GM23338 (cell line): ENCODE results near the gene ZNF70. TPM values are rescaled to one million over a fixed set of nuclear protein-coding genes. Genes with fewer than 3 reads are reported as not detected.

Experiments
- ATAC-seq: fragments of 200-7000 bp; cut with Tn5 transposase; 3 replicates; pipeline ENCODE4 v1.9.1; 2020
- DNase-seq: peaks from one replicate; pipeline ENCODE4 v3.0.0-alpha.2; 2015; ENCODE audit warnings: low spot score
- H2AFZ ChIP-seq: fragments of 200-600 bp; sonication (generic); 2 replicates; pipeline ENCODE4 v1.8.0; 2016; ENCODE audit warnings: antibody characterized with exemption, mild to moderate bottlenecking, moderate library complexity
- H3F3A ChIP-seq: fragments of 200-600 bp; sonication (generic); replicated peaks from 2 replicates; pipeline ENCODE4 v1.8.0; 2017; ENCODE audit warnings: antibody characterized with exemption, mixed run types, low read depth
- H3K27ac ChIP-seq: fragments of 200-600 bp; sonication (generic); 2 replicates; pipeline ENCODE4 v1.6.1; 2016; ENCODE audit warnings: low read depth
- H3K27me3 ChIP-seq: fragments of 200-600 bp; sonication (generic); 2 replicates; pipeline ENCODE4 v1.8.0; 2016; ENCODE audit warnings: mild to moderate bottlenecking, mixed run types, moderate library complexity; ENCODE audit not compliant: insufficient read depth
- H3K36me3 ChIP-seq: fragments of 200-600 bp; sonication (generic); 2 replicates; pipeline ENCODE4 v1.8.0; 2016; ENCODE audit warnings: mild to moderate bottlenecking; ENCODE audit not compliant: insufficient read depth
- H3K4me1 ChIP-seq: fragments of 200-600 bp; sonication (generic); 2 replicates; pipeline ENCODE4 v1.8.0; 2016; ENCODE audit warnings: mild to moderate bottlenecking, moderate library complexity; ENCODE audit not compliant: insufficient read depth
- H3K4me2 ChIP-seq: fragments of 200-600 bp; sonication (generic); 2 replicates; pipeline ENCODE4 v1.7.1; 2017; ENCODE audit warnings: mixed run types
- H3K4me3 ChIP-seq: fragments of 200-600 bp; sonication (generic); 2 replicates; pipeline ENCODE4 v1.6.1; 2016; ENCODE audit warnings: mixed run types
- H3K79me2 ChIP-seq: fragments of 200-600 bp; sonication (generic); replicated peaks from 2 replicates; pipeline ENCODE4 v1.8.0; 2017; ENCODE audit warnings: mild to moderate bottlenecking; ENCODE audit not compliant: insufficient read depth
- H3K9me2 ChIP-seq: fragments of 200-600 bp; sonication (generic); 2 replicates; pipeline ENCODE4 v1.8.0; 2017; ENCODE audit not compliant: insufficient read depth
- H4K20me1 ChIP-seq: fragments of 200-600 bp; sonication (generic); replicated peaks from 2 replicates; pipeline ENCODE4 v1.8.0; 2017; ENCODE audit warnings: mild to moderate bottlenecking; ENCODE audit not compliant: insufficient read depth
- H3K27ac Mint-ChIP-seq: 2 replicates; pipeline ENCODE4 v1.8.0; 2020; ENCODE audit warnings: inconsistent platforms, mild to moderate bottlenecking, moderate library complexity, mixed read lengths
- H3K27me3 Mint-ChIP-seq: 3 replicates; pipeline ENCODE4 v1.8.0; 2022; ENCODE audit warnings: low read depth, mild to moderate bottlenecking, moderate library complexity, mixed read lengths, inconsistent platforms; ENCODE audit not compliant: insufficient read depth, poor library complexity
- H3K36me3 Mint-ChIP-seq: 3 replicates; pipeline ENCODE4 v1.8.0; 2021; ENCODE audit warnings: low read depth, mild to moderate bottlenecking, inconsistent platforms, moderate library complexity, mixed read lengths
- H3K4me1 Mint-ChIP-seq: 3 replicates; pipeline ENCODE4 v1.8.0; 2020; ENCODE audit warnings: mild to moderate bottlenecking, inconsistent platforms, mixed read lengths
- H3K4me3 Mint-ChIP-seq: 3 replicates; pipeline ENCODE4 v1.8.0; 2021; ENCODE audit warnings: moderate library complexity, mild to moderate bottlenecking, inconsistent platforms, mixed read lengths
- H3K9me3 Mint-ChIP-seq: 3 replicates; pipeline ENCODE4 v1.8.0; 2020; ENCODE audit warnings: moderate library complexity, mild to moderate bottlenecking, inconsistent platforms, mixed read lengths
- CREB1 ChIP-seq: fragments of 250-450 bp; sonication (Bioruptor Pico); IDR thresholded peaks from 2 replicates; pipeline ENCODE4 v1.5.0; 2020; ENCODE audit warnings: low read depth, mild to moderate bottlenecking, moderate library complexity
- EZH2 ChIP-seq: fragments of 200-600 bp; sonication (generic); IDR thresholded peaks from one replicate; pipeline ENCODE4 v1.8.0; 2017; ENCODE audit warnings: antibody characterized with exemption, mild to moderate bottlenecking, low read depth; ENCODE audit not compliant: unreplicated experiment
- EZH2phosphoT487 ChIP-seq: fragments of 200-600 bp; sonication (generic); IDR thresholded peaks from one replicate; pipeline ENCODE4 v1.8.1; 2018; ENCODE audit warnings: antibody characterized with exemption; ENCODE audit not compliant: unreplicated experiment
- JUNB ChIP-seq: IDR thresholded peaks from one replicate; pipeline ENCODE4 v1.6.1; 2016; ENCODE audit warnings: antibody characterized with exemption; ENCODE audit not compliant: unreplicated experiment
- NANOG ChIP-seq: IDR thresholded peaks from 2 replicates; pipeline ENCODE4 v1.6.1; 2016; ENCODE audit warnings: antibody characterized with exemption, borderline replicate concordance
- POLR2AphosphoS5 ChIP-seq: IDR thresholded peaks from 2 replicates; pipeline ENCODE4 v1.6.1; 2016; ENCODE audit warnings: antibody characterized with exemption, low read depth
- STAT1 ChIP-seq: IDR thresholded peaks from one replicate; pipeline ENCODE4 v1.6.1; 2016; ENCODE audit warnings: antibody characterized with exemption; ENCODE audit not compliant: unreplicated experiment
- ZNF114 ChIP-seq: fragments of 250-450 bp; sonication (Bioruptor Pico); IDR thresholded peaks from 2 replicates; pipeline ENCODE4 v1.5.0; 2020; ENCODE audit warnings: mild to moderate bottlenecking, moderate library complexity
- ZNF331 ChIP-seq: fragments of 250-450 bp; sonication (Bioruptor Pico); IDR thresholded peaks from 2 replicates; pipeline ENCODE4 v1.5.0; 2020; ENCODE audit warnings: low read depth, mild to moderate bottlenecking, moderate library complexity
- polyA plus RNA-seq: library from polyadenylated mRNA; unstranded; fragments of >200 nt; fragmentation: Nextera tagmentation; extraction: Ambion mirVana; gene quantifications from 2 replicates; pipeline ENCODE4 v1.2.1, GENCODE V29; 2016
- total RNA-seq: library from RNA; depleted of rRNA; stranded (reverse); fragments of >200 nt; shearing (Covaris generic); gene quantifications from 2 replicates; pipeline ENCODE4 v1.2.3, GENCODE V29; 2014
- TF ChIP-seq, protein P1 (sequence below): fragments of 250-450 bp; sonication (Bioruptor Pico); IDR thresholded peaks from 2 replicates; pipeline ENCODE4 v1.5.0; 2020; ENCODE audit warnings: mild to moderate bottlenecking, moderate library complexity
- TF ChIP-seq, protein P2 (sequence below): IDR thresholded peaks from 2 replicates; pipeline ENCODE4 v1.6.1; 2016; ENCODE audit warnings: antibody characterized with exemption
- TF ChIP-seq, protein P3 (sequence below), 2 experiments: fragments of 200-600 bp in 1 of 2; sonication (generic) in 1 of 2; conservative IDR thresholded peaks; 2 replicates each; pipeline versions ENCODE4 v1.5.1 to v1.6.1; 2016 to 2017; ENCODE audit warnings: antibody characterized with exemption in 2 of 2, low read depth in 2 of 2, mild to moderate bottlenecking in 2 of 2, moderate library complexity in 1 of 2
- TF ChIP-seq, protein P4 (sequence below): IDR thresholded peaks from one replicate; pipeline ENCODE4 v1.6.1; 2018; ENCODE audit warnings: antibody characterized with exemption; ENCODE audit not compliant: unreplicated experiment

The ZNF70 gene
- total and polyA plus RNA-seq, 2 experiments from 2014 or later, result 0.45 to 2.6 TPM

DNA sequence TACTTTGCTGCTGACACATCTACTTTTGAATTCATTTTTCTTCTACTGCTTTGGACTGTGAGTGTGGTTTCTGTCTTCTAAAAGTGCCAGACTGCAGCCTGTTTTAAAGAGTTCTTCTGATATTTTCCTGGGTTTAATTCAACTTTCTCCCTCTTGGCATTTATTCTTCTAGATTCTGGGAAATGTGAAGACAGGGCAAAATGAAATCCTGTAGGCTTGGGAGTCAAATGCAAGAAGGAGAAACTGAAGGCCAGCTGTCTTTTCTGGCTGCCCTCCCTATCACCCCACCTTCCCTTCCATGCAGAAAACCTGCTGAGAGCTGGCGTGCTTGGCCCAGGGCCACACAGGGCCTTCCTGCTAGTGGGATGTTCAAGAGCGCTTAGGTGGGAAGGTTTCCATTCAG lies 7.6 kb downstream of the ZNF70 start:
- Mint-ChIP-seq H3K36me3 (peaks cover 20% of the 10 kb centered on the region), H3K4me1 (peaks cover 2% of the 10 kb centered on the region; the same call in 1 of the 3 replicates), H3K27ac (no peak overlapping the region), H3K4me3 (no peak overlapping the region), H3K9me3 (no peaks in the 10 kb centered on the region; the same call in 2 of the 3 replicates), H3K27me3 (peaks cover 8% of the 10 kb centered on the region)
- no peak overlapping the region for H3K4me2 ChIP-seq
- no peak overlapping the region for H2AFZ ChIP-seq
- H3K4me1 ChIP-seq, result no peaks in the 10 kb centered on the region
- H3K4me3 ChIP-seq, result no peak overlapping the region
- no peaks in the 10 kb centered on the region for H4K20me1 ChIP-seq
- no peaks in the 10 kb centered on the region for H3F3A ChIP-seq
- TF ChIP-seq EZH2phosphoT487, result no peak
- no peak for TF ChIP-seq EZH2
- no peak for TF ChIP-seq CREB1 (CRISPR knock-in tag)
- TF ChIP-seq, protein P1, sequence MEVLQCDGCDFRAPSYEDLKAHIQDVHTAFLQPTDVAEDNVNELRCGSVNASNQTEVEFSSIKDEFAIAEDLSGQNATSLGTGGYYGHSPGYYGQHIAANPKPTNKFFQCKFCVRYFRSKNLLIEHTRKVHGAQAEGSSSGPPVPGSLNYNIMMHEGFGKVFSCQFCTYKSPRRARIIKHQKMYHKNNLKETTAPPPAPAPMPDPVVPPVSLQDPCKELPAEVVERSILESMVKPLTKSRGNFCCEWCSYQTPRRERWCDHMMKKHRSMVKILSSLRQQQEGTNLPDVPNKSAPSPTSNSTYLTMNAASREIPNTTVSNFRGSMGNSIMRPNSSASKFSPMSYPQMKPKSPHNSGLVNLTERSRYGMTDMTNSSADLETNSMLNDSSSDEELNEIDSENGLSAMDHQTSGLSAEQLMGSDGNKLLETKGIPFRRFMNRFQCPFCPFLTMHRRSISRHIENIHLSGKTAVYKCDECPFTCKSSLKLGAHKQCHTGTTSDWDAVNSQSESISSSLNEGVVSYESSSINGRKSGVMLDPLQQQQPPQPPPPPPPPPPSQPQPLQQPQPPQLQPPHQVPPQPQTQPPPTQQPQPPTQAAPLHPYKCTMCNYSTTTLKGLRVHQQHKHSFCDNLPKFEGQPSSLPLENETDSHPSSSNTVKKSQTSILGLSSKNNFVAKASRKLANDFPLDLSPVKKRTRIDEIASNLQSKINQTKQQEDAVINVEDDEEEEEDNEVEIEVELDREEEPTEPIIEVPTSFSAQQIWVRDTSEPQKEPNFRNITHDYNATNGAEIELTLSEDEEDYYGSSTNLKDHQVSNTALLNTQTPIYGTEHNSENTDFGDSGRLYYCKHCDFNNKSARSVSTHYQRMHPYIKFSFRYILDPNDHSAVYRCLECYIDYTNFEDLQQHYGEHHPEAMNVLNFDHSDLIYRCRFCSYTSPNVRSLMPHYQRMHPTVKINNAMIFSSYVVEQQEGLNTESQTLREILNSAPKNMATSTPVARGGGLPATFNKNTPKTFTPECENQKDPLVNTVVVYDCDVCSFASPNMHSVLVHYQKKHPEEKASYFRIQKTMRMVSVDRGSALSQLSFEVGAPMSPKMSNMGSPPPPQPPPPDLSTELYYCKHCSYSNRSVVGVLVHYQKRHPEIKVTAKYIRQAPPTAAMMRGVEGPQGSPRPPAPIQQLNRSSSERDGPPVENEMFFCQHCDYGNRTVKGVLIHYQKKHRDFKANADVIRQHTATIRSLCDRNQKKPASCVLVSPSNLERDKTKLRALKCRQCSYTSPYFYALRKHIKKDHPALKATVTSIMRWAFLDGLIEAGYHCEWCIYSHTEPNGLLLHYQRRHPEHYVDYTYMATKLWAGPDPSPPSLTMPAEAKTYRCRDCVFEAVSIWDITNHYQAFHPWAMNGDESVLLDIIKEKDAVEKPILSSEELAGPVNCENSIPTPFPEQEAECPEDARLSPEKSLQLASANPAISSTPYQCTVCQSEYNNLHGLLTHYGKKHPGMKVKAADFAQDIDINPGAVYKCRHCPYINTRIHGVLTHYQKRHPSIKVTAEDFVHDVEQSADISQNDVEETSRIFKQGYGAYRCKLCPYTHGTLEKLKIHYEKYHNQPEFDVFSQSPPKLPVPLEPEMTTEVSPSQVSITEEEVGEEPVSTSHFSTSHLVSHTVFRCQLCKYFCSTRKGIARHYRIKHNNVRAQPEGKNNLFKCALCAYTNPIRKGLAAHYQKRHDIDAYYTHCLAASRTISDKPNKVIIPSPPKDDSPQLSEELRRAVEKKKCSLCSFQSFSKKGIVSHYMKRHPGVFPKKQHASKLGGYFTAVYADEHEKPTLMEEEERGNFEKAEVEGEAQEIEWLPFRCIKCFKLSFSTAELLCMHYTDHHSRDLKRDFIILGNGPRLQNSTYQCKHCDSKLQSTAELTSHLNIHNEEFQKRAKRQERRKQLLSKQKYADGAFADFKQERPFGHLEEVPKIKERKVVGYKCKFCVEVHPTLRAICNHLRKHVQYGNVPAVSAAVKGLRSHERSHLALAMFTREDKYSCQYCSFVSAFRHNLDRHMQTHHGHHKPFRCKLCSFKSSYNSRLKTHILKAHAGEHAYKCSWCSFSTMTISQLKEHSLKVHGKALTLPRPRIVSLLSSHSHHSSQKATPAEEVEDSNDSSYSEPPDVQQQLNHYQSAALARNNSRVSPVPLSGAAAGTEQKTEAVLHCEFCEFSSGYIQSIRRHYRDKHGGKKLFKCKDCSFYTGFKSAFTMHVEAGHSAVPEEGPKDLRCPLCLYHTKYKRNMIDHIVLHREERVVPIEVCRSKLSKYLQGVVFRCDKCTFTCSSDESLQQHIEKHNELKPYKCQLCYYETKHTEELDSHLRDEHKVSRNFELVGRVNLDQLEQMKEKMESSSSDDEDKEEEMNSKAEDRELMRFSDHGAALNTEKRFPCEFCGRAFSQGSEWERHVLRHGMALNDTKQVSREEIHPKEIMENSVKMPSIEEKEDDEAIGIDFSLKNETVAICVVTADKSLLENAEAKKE (CRISPR knock-in tag), result no peak
- TF ChIP-seq, protein P2, sequence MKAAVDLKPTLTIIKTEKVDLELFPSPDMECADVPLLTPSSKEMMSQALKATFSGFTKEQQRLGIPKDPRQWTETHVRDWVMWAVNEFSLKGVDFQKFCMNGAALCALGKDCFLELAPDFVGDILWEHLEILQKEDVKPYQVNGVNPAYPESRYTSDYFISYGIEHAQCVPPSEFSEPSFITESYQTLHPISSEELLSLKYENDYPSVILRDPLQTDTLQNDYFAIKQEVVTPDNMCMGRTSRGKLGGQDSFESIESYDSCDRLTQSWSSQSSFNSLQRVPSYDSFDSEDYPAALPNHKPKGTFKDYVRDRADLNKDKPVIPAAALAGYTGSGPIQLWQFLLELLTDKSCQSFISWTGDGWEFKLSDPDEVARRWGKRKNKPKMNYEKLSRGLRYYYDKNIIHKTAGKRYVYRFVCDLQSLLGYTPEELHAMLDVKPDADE, result no peak
- TF ChIP-seq ZNF331 (CRISPR knock-in tag), result no peak
- TF ChIP-seq, protein P3, sequence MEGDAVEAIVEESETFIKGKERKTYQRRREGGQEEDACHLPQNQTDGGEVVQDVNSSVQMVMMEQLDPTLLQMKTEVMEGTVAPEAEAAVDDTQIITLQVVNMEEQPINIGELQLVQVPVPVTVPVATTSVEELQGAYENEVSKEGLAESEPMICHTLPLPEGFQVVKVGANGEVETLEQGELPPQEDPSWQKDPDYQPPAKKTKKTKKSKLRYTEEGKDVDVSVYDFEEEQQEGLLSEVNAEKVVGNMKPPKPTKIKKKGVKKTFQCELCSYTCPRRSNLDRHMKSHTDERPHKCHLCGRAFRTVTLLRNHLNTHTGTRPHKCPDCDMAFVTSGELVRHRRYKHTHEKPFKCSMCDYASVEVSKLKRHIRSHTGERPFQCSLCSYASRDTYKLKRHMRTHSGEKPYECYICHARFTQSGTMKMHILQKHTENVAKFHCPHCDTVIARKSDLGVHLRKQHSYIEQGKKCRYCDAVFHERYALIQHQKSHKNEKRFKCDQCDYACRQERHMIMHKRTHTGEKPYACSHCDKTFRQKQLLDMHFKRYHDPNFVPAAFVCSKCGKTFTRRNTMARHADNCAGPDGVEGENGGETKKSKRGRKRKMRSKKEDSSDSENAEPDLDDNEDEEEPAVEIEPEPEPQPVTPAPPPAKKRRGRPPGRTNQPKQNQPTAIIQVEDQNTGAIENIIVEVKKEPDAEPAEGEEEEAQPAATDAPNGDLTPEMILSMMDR (conservative IDR thresholded peaks at IDR 0.05; ENCODE audit: low read depth in 2 of 2), result no peak
- TF ChIP-seq JUNB, result no peak
- TF ChIP-seq POLR2AphosphoS5, result no peak
- TF ChIP-seq STAT1, result no peak
- no peak for TF ChIP-seq ZNF114 (CRISPR knock-in tag)
- TF ChIP-seq, protein P4, sequence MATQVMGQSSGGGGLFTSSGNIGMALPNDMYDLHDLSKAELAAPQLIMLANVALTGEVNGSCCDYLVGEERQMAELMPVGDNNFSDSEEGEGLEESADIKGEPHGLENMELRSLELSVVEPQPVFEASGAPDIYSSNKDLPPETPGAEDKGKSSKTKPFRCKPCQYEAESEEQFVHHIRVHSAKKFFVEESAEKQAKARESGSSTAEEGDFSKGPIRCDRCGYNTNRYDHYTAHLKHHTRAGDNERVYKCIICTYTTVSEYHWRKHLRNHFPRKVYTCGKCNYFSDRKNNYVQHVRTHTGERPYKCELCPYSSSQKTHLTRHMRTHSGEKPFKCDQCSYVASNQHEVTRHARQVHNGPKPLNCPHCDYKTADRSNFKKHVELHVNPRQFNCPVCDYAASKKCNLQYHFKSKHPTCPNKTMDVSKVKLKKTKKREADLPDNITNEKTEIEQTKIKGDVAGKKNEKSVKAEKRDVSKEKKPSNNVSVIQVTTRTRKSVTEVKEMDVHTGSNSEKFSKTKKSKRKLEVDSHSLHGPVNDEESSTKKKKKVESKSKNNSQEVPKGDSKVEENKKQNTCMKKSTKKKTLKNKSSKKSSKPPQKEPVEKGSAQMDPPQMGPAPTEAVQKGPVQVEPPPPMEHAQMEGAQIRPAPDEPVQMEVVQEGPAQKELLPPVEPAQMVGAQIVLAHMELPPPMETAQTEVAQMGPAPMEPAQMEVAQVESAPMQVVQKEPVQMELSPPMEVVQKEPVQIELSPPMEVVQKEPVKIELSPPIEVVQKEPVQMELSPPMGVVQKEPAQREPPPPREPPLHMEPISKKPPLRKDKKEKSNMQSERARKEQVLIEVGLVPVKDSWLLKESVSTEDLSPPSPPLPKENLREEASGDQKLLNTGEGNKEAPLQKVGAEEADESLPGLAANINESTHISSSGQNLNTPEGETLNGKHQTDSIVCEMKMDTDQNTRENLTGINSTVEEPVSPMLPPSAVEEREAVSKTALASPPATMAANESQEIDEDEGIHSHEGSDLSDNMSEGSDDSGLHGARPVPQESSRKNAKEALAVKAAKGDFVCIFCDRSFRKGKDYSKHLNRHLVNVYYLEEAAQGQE, result no peak
- TF ChIP-seq NANOG, result no peak
- DNase-seq (no peak), ATAC-seq (no peak)
- no peaks in the 10 kb centered on the region for H3K27me3 ChIP-seq
- no peaks in the 10 kb centered on the region for H3K79me2 ChIP-seq
- no peaks in the 10 kb centered on the region for H3K9me2 ChIP-seq
- no peak overlapping the region for H3K27ac ChIP-seq
- H3K36me3 ChIP-seq, result no peaks in the 10 kb centered on the region
